CD4-positive, alpha-beta T cell (primary cell): ENCODE results near the gene MCUB. TPM values are rescaled to one million over a fixed set of nuclear protein-coding genes. Genes with fewer than 3 reads are reported as not detected.
"Not testable (repeated sequence)": the region's sequence is repeated elsewhere in the genome, so short reads cannot be mapped to it uniquely, and the experiment has no call there.

Experiments used
- ATAC-seq: fragments of 200-7000 bp; cut with Tn5 transposase; one replicate; pipeline ENCODE4 v1.10.0; 2022; ENCODE audit warnings: mild to moderate bottlenecking; ENCODE audit not compliant: poor library complexity
- CTCF ChIA-PET: fragments of 350-600 bp; sonication (Branson Sonifier 250); formaldehyde crosslinking; loops from one replicate; lab custom pipeline; 2021; ENCODE audit warnings: antibody characterized with exemption, inconsistent platforms; lab: Charles Lee
- POLR2A ChIA-PET: fragments of 350-600 bp; sonication (Branson Sonifier 250); formaldehyde crosslinking; loops from one replicate; lab custom pipeline; 2021; ENCODE audit warnings: antibody characterized with exemption, inconsistent platforms; lab: Charles Lee
- DNase-seq, 14 experiments: peaks; one replicate each; pipeline ENCODE4 v3.0.0-alpha.2; 2013 to 2020; ENCODE audit warnings: mixed read lengths in 2 of 14
- H3K27ac ChIP-seq, 2 donors: one replicate each; pipeline versions ENCODE4 v1.5.1 to v1.7.0; 2013; ENCODE audit warnings: low read length in 2 of 2, low read depth in 1 of 2, mild to moderate bottlenecking in 1 of 2
- H3K27me3 ChIP-seq, 2 experiments: 1 replicate in 1 of 2; 2 replicates in 1 of 2; pipeline versions ENCODE4 v1.6.1 to v1.7.0; 2013; ENCODE audit warnings: low read length in 2 of 2, control low read depth in 1 of 2, mild to moderate bottlenecking in 1 of 2, moderate library complexity in 1 of 2; ENCODE audit not compliant: insufficient read depth in 2 of 2, control insufficient read depth in 1 of 2
- H3K36me3 ChIP-seq: one replicate; pipeline ENCODE4 v1.6.1; 2013; ENCODE audit warnings: low read length, control low read depth; ENCODE audit not compliant: insufficient read depth
- H3K4me1 ChIP-seq: one replicate; pipeline ENCODE4 v1.6.1; 2013; ENCODE audit warnings: low read length, control low read depth; ENCODE audit not compliant: insufficient read depth
- H3K4me3 ChIP-seq: one replicate; pipeline ENCODE4 v1.5.1; 2013; ENCODE audit warnings: mild to moderate bottlenecking, low read length, moderate library complexity
- H3K9me3 ChIP-seq, 2 experiments: 1 replicate in 1 of 2; 2 replicates in 1 of 2; pipeline versions ENCODE4 v1.6.1 to v1.7.0; 2013; ENCODE audit warnings: low read length in 2 of 2, mild to moderate bottlenecking in 2 of 2, control low read depth in 1 of 2, moderate library complexity in 1 of 2; ENCODE audit not compliant: control insufficient read depth in 1 of 2, insufficient read depth in 1 of 2
- H3K27ac Mint-ChIP-seq: one replicate; pipeline ENCODE4 v1.8.0; 2020; ENCODE audit warnings: mixed read lengths
- H3K27me3 Mint-ChIP-seq: one replicate; pipeline ENCODE4 v1.8.0; 2021; ENCODE audit warnings: mixed read lengths
- H3K36me3 Mint-ChIP-seq: one replicate; pipeline ENCODE4 v1.8.0; 2021; ENCODE audit warnings: low read depth, mixed read lengths
- H3K4me1 Mint-ChIP-seq: one replicate; pipeline ENCODE4 v1.8.0; 2021; ENCODE audit warnings: low read depth, mixed read lengths
- H3K4me3 Mint-ChIP-seq: one replicate; pipeline ENCODE4 v1.8.0; 2020; ENCODE audit warnings: mild to moderate bottlenecking, mixed read lengths
- H3K9me3 Mint-ChIP-seq: one replicate; pipeline ENCODE4 v1.8.0; 2020; ENCODE audit warnings: mixed read lengths
- intact Hi-C, 2 experiments: fragments of 100-400 bp; cut with DNase I in 1 of 2; cut with micrococcal nuclease in 1 of 2; formaldehyde crosslinking; loops; one replicate each; pipeline versions ENCODE4 v1.15.1 to v1.9.0; 2023 to 2025; cut with DNase I, micrococcal nuclease
- polyA plus RNA-seq, 2 donors: library from polyadenylated mRNA; unstranded; fragments of 120-200 nt; gene quantifications; one replicate each; pipeline ENCODE4 v1.2.1, GENCODE V29; 2013
- total RNA-seq, 174 experiments: library from RNA in 2 of 174; stranded (reverse) in 2 of 174; gene quantifications; one replicate each; pipeline ENCODE4 v1.2.3 and lab custom pipeline; 2021 to 2026
- TF ChIP-seq, protein P1 (sequence below): fragments of 200-600 bp; IDR thresholded peaks from one replicate; pipeline ENCODE4 v1.8.0; 2022; ENCODE audit warnings: antibody characterized with exemption, mild to moderate bottlenecking

MCUB gene, protein sequence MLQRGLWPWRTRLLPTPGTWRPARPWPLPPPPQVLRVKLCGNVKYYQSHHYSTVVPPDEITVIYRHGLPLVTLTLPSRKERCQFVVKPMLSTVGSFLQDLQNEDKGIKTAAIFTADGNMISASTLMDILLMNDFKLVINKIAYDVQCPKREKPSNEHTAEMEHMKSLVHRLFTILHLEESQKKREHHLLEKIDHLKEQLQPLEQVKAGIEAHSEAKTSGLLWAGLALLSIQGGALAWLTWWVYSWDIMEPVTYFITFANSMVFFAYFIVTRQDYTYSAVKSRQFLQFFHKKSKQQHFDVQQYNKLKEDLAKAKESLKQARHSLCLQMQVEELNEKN
- total RNA-seq (100 to 1,000 TPM in 1 of 2 experiments, 10 to 100 TPM in 1; 98.1 to 108 TPM), total RNA-seq (lab: John Stamatoyannopoulos, UW) (30.6 to 226 (median 112) reads per million in 172 experiments)
- 131 TPM for polyA plus RNA-seq (2013, experiment 1 of 2)
- polyA plus RNA-seq (2013, experiment 2 of 2), result 99.5 TPM

DNA sequence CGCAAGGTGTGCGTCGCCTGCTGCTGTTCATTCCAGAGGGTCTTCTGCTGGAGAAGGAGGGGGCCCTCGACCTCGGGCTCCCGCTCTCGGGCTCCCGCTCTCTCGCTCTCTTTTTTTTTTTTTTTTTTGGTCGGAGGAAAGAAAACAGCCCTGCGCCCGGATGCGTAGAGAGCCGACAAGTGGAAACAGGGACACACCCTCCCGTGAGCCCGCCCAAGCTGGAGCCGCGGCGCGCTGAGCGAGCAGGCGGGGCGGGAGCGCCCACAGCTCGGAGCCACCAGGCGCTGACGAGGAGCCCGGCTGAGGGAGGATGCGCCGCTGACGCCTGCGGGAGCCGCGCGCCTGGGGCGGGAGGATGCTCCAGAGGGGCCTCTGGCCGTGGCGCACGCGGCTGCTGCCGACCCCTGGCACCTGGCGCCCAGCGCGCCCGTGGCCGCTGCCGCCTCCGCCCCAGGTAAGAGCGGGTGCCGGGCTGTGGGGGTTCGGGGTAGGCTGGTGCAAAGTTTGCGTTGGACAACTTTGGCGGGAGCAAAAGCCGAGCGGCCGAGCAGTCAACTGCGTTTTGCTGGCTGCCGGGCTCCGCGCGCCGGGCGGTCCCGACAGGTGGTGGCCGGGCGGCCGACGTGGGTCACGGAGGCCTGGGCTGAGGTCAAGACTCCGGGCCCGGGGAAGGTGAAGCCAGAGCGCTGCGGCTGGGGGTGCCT is at the start of gene MCUB:
Gene MCUB (plus strand): TSS at position 264 of the 704 bp plus-strand sequence. CDS start 92 bp downstream, at position 356.
- intact Hi-C loops, result loop anchor here (2.0 to 5.0 kb wide), 8 partner anchors 15 to 255 kb away; partner anchors contain the start of genes SEC24B (in 2 of the 2), CASP6 (in 1 of the 2) and GAR1 (in 1 of the 2)
- Histone ChIP-seq H3K36me3 (peaks cover 8% of the 10 kb centered on the region), H3K27ac (peak within 1 kb of the TSS; percentile 95 to 96), H3K9me3 (peaks cover 0 to 13% of the 10 kb centered on the region in 2 experiments), H3K4me1 (peaks cover 43% of the 10 kb centered on the region), H3K4me3 (peak within 1 kb of the TSS; percentile 98), H3K27me3 (no peaks in the 10 kb centered on the region)
- H3K9me3 Mint-ChIP-seq, result no peaks in the 10 kb centered on the region
- H3K36me3 Mint-ChIP-seq, result peaks cover 47% of the 10 kb centered on the region
- ATAC-seq (peak; percentile 88), DNase-seq (peak; percentile 84 to 97 (median 90))
- peaks cover 71% of the 10 kb centered on the region for H3K4me1 Mint-ChIP-seq
- TF ChIP-seq, protein P1, sequence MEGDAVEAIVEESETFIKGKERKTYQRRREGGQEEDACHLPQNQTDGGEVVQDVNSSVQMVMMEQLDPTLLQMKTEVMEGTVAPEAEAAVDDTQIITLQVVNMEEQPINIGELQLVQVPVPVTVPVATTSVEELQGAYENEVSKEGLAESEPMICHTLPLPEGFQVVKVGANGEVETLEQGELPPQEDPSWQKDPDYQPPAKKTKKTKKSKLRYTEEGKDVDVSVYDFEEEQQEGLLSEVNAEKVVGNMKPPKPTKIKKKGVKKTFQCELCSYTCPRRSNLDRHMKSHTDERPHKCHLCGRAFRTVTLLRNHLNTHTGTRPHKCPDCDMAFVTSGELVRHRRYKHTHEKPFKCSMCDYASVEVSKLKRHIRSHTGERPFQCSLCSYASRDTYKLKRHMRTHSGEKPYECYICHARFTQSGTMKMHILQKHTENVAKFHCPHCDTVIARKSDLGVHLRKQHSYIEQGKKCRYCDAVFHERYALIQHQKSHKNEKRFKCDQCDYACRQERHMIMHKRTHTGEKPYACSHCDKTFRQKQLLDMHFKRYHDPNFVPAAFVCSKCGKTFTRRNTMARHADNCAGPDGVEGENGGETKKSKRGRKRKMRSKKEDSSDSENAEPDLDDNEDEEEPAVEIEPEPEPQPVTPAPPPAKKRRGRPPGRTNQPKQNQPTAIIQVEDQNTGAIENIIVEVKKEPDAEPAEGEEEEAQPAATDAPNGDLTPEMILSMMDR, result no peak
- ChIA-PET POLR2A (interaction anchor here (0.6 to 5.1 kb wide), 37 partner anchors 12 to 1561 kb away, joined by 3 to 108 read pairs (median 5); partner anchors contain the start of genes CASP6, GAR1, PLA2G12A and SEC24B), CTCF (interaction anchor here (0.7 to 4.3 kb wide), 6 partner anchors 14 to 127 kb away, joined by 3 to 19 read pairs (median 3); partner anchors contain the start of gene SEC24B)
- H3K27ac Mint-ChIP-seq, result peak within 1 kb of the TSS; percentile 93
- H3K4me3 Mint-ChIP-seq, result peak within 1 kb of the TSS; percentile 94
- no peaks in the 10 kb centered on the region for H3K27me3 Mint-ChIP-seq

DNA sequence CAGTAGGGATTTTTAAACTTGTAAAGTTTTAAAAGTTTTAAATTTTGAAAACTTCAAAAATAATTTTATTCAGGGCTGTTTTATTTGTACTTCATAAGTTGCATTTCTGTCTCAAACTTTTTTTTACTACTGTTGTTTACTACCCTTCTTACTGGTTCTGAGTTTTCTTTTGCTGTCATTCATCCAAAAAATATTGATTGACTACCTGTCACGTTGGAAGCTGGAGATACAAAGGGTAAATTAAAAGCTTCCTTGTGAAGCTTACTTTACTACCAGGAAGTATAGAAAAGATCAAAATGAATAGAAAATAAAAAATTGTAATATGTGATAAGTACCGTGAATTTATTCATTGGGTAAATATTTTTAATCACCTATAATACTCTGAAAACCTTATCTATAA is 49.4 kb upstream of the MCUB start:
- DNase-seq (no peak), ATAC-seq (no peak)
- no peaks in the 10 kb centered on the region for H3K27me3 Mint-ChIP-seq
- POLR2A ChIA-PET, result no interaction called here
- intact Hi-C loops, result no loop called here
- CTCF ChIA-PET, result interaction anchor here (1.2 kb wide), 1 partner anchor 152 kb away, joined by 3 read pairs; no protein-coding TSS in a partner anchor
- Histone ChIP-seq H3K27me3 (no peaks in the 10 kb centered on the region), H3K27ac (no peak overlapping the region), H3K4me3 (no peak overlapping the region), H3K9me3 (no peaks in the 10 kb centered on the region), H3K4me1 (no peaks in the 10 kb centered on the region), H3K36me3 (peaks cover 69% of the 10 kb centered on the region)
- no peak overlapping the region for H3K4me3 Mint-ChIP-seq
- TF ChIP-seq, protein P1, result no peak
- H3K36me3 Mint-ChIP-seq, result peaks cover 84% of the 10 kb centered on the region
- H3K27ac Mint-ChIP-seq, result peak overlapping the region; percentile 13
- H3K4me1 Mint-ChIP-seq, result no peaks in the 10 kb centered on the region
- H3K9me3 Mint-ChIP-seq, result no peaks in the 10 kb centered on the region

DNA sequence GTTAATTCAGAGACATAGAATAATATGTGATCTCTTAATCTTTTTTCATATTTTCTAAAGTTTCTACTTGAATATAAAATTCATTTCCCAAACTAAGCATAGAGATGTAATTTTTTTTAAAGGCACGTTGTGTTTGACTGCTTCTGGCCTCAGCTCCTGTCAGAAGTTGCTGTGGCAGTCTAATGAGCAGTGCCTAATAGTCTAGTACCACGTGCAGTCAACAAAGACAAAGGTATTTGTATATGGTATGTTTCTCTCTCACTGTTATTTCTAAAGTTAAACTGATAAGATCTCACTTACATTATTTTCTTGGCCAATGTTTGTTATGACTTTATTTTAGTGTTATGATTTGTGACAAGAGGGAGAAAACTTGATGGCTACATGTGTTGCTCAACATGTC is 48.6 kb upstream of the MCUB start:
- Mint-ChIP-seq H3K27ac (no peak overlapping the region), H3K4me1 (no peaks in the 10 kb centered on the region), H3K27me3 (no peaks in the 10 kb centered on the region), H3K4me3 (no peak overlapping the region), H3K36me3 (peaks cover 82% of the 10 kb centered on the region), H3K9me3 (no peaks in the 10 kb centered on the region)
- peaks cover 70% of the 10 kb centered on the region for H3K36me3 ChIP-seq
- CTCF ChIA-PET, result interaction anchor here (0.6 kb wide), 1 partner anchor 68 kb away, joined by 3 read pairs; no protein-coding TSS in a partner anchor
- no peak overlapping the region for H3K27ac ChIP-seq
- ATAC-seq (no peak), DNase-seq (no peak)
- POLR2A ChIA-PET, result no interaction called here
- TF ChIP-seq, protein P1, result no peak
- no peaks in the 10 kb centered on the region for H3K4me1 ChIP-seq
- intact Hi-C loops, result no loop called here
- H3K4me3 ChIP-seq, result no peak overlapping the region
- no peaks in the 10 kb centered on the region for H3K9me3 ChIP-seq
- no peaks in the 10 kb centered on the region for H3K27me3 ChIP-seq

DNA sequence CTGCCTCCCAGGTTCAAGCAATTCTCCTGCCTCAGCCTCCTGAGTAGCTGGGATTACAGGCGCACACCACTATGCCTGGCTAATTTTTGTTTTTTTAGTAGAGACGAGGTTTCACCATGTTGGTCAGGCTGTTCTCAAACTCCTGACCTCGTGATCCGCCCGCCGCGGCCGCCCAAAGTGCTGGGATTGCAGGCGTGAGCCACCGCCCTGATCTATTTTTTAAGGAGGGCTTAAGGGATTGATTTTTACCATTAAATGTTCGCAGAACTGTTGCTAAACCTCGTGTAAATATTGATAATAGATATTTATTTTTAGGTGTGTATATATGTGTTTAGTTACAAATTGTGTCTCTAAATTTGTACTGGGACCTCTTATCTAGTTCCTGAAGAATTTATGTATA is 46.7 kb upstream of the MCUB start:
- H3K4me1 ChIP-seq, H3K27me3 Mint-ChIP-seq, POLR2A ChIA-PET, DNase-seq, intact Hi-C loops, CTCF ChIA-PET, H3K4me3 ChIP-seq, H3K4me1 Mint-ChIP-seq, ATAC-seq, H3K9me3 Mint-ChIP-seq, H3K27ac ChIP-seq, H3K9me3 ChIP-seq, H3K27ac Mint-ChIP-seq, H3K27me3 ChIP-seq, H3K4me3 Mint-ChIP-seq: not testable (repeated sequence)
- peaks cover 90% of the 10 kb centered on the region for H3K36me3 Mint-ChIP-seq
- H3K36me3 ChIP-seq, result peaks cover 70% of the 10 kb centered on the region
